Keratinocyte (primary cell): Measurements from ENCODE around the gene MYO1D. TPM values are rescaled to one million over a fixed set of nuclear protein-coding genes. Genes with fewer than 3 reads are reported as not detected.

ENCODE experiments used
- DNase-seq: peaks from one replicate; pipeline ENCODE4 v3.0.0-alpha.2; 2011; ENCODE audit warnings: low read depth, missing footprints, low spot score
- FAIRE-seq: peaks from 2 replicates; lab custom pipeline; 2011; peaks lifted over from hg19 to GRCh38; lab: Jason Lieb, UNC
- H2AFZ ChIP-seq: 2 replicates; pipeline ENCODE4 v1.6.0; 2012; ENCODE audit warnings: low read length, control low read depth, inconsistent platforms; ENCODE audit not compliant: control insufficient read depth
- H3K27ac ChIP-seq: 2 replicates; pipeline ENCODE4 v1.5.1; 2011; ENCODE audit warnings: low read length; ENCODE audit not compliant: control insufficient read depth, insufficient read depth
- H3K27me3 ChIP-seq: 3 replicates; pipeline ENCODE4 v1.6.0; 2011; ENCODE audit warnings: low read length; ENCODE audit not compliant: control insufficient read depth, insufficient read depth; ENCODE audit errors: extremely low read depth
- H3K36me3 ChIP-seq, 2 experiments: 2 replicates in 1 of 2; 3 replicates in 1 of 2; pipeline ENCODE4 v1.5.1; 2011; ENCODE audit warnings: low read length in 2 of 2, mild to moderate bottlenecking in 1 of 2; ENCODE audit not compliant: control insufficient read depth in 2 of 2, insufficient read depth in 2 of 2; ENCODE audit errors: extremely low read depth in 1 of 2
- H3K4me1 ChIP-seq: 3 replicates; pipeline ENCODE4 v1.5.1; 2011; ENCODE audit warnings: low read length; ENCODE audit not compliant: control insufficient read depth, insufficient read depth; ENCODE audit errors: extremely low read depth
- H3K4me2 ChIP-seq: 3 replicates; pipeline ENCODE4 v1.6.0; 2011; ENCODE audit warnings: low read depth, low read length; ENCODE audit not compliant: control insufficient read depth, insufficient read depth; ENCODE audit errors: extremely low read depth
- H3K4me3 ChIP-seq, 3 experiments: fragments of 200-600 bp in 1 of 3; sonication (generic) in 1 of 3; 2 replicates in 2 of 3; 3 replicates in 1 of 3; pipeline ENCODE4 v1.5.1; 2011 to 2016; ENCODE audit warnings: low read length in 3 of 3, mild to moderate bottlenecking in 3 of 3, control low read depth in 2 of 3, inconsistent platforms in 1 of 3, low read depth in 1 of 3, mixed read lengths in 1 of 3, mixed run types in 1 of 3, moderate library complexity in 1 of 3; ENCODE audit not compliant: control insufficient read depth in 2 of 3, insufficient read depth in 2 of 3; ENCODE audit errors: extremely low read depth in 1 of 3
- H3K79me2 ChIP-seq: 2 replicates; pipeline ENCODE4 v1.6.0; 2012; ENCODE audit warnings: low read length; ENCODE audit not compliant: control insufficient read depth, insufficient read depth
- H3K9ac ChIP-seq: 3 replicates; pipeline ENCODE4 v1.6.0; 2011; ENCODE audit warnings: low read length; ENCODE audit not compliant: control insufficient read depth, insufficient read depth; ENCODE audit errors: extremely low read depth
- H3K9me1 ChIP-seq: 3 replicates; pipeline ENCODE4 v1.6.0; 2011; ENCODE audit warnings: low read length; ENCODE audit not compliant: control insufficient read depth, insufficient read depth; ENCODE audit errors: extremely low read depth
- H3K9me3 ChIP-seq: 2 replicates; pipeline ENCODE4 v1.5.1; 2012; ENCODE audit warnings: low read depth, low read length; ENCODE audit not compliant: control insufficient read depth
- H4K20me1 ChIP-seq: 3 replicates; pipeline ENCODE4 v1.6.0; 2011; ENCODE audit warnings: low read length; ENCODE audit not compliant: control insufficient read depth, insufficient read depth; ENCODE audit errors: extremely low read depth
- CTCF ChIP-seq, 3 experiments: IDR thresholded peaks in 1 of 3; conservative IDR thresholded peaks in 1 of 3; optimal IDR thresholded peaks in 1 of 3; 2 replicates in 2 of 3; 3 replicates in 1 of 3; pipeline versions ENCODE3 to v1.5.1; 2011; ENCODE audit warnings: low read length in 3 of 3, mild to moderate bottlenecking in 3 of 3, moderate library complexity in 2 of 3, control low read depth in 1 of 3, inconsistent platforms in 1 of 3; ENCODE audit not compliant: insufficient read depth in 2 of 3; ENCODE audit errors: extremely low read depth in 1 of 3
- EZH2 ChIP-seq: IDR thresholded peaks from one replicate; pipeline ENCODE4 v1.6.1; 2012; ENCODE audit warnings: inconsistent platforms, mild to moderate bottlenecking, low read length, moderate library complexity
- dilution Hi-C: fragments of 300-500 bp; cut with MboI; formaldehyde crosslinking; loops from one replicate; pipeline ENCODE4 v1.7.0; 2020; ENCODE audit warnings: low sequenced_read_pairs; ENCODE audit not compliant: extremely low pct_ligation_motif_present
- polyA plus RNA-seq, 5 experiments: library from polyadenylated mRNA; depleted of rRNA in 3 of 5; stranded (reverse) in 3 of 5; stranded (forward) in 1 of 5; unstranded in 1 of 5; fragments of >200 nt; gene quantifications; 1 replicate in 1 of 5; 2 replicates in 3 of 5; 3 replicates in 1 of 5; pipeline versions ENCODE4 v1.2.1 to v1.2.3, GENCODE V29; 2011 to 2012; ENCODE audit warnings: missing spikeins in 2 of 5, low read depth in 1 of 5, low replicate concordance in 1 of 5

The MYO1D gene
- polyA plus RNA-seq, 1 donor (not counting 4 experiments of a cell fraction or from before 2014, with no cell fraction given) = 33.7 TPM

DNA sequence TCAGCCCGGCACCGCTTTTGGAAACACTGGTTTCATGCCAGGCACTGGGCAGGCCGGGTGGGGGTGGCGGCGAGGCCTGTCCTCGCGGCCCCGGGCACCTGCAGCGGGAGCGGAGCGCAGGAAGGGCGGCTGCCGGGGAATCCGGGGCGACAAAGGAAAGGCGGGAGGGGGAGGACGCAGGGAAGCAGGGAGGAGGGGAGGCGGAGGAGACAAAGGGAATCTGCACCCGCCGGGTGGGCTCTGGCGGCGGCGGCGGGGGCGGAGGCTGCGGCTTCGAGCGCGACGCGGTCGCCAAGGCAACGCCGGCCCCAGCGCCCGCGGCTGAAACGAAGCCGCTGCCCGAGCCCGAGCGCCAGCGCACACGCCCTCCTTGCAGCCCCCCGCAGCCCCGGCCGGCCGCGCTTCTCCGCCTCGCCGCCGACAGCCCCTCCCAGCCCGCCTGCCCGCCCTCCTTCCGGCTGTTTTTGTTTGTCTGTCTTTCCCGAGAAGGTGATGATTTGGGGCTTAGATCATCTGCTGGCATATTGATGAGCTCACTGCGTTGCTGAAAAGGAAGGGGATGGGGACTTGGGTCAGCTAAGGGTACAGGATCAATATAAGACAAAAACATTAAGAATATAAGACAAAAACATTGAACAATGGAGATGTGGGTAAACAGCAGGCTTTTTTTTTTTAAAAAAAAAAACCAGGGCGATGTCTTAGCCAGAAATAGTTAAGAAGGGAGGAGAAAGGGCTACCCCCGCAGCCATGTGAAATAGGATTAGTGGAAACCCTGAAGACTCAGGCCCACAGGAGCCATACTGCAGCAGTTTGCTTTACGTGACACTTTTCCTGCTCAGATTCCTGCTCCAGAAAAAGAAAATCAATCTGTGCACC lies 357.5 kb downstream of the MYO1D start:
- dilution Hi-C loops = no loop called here
- H3K36me3 ChIP-seq = no peaks in the 10 kb centered on the region
- DNase-seq = peak; percentile 19

DNA sequence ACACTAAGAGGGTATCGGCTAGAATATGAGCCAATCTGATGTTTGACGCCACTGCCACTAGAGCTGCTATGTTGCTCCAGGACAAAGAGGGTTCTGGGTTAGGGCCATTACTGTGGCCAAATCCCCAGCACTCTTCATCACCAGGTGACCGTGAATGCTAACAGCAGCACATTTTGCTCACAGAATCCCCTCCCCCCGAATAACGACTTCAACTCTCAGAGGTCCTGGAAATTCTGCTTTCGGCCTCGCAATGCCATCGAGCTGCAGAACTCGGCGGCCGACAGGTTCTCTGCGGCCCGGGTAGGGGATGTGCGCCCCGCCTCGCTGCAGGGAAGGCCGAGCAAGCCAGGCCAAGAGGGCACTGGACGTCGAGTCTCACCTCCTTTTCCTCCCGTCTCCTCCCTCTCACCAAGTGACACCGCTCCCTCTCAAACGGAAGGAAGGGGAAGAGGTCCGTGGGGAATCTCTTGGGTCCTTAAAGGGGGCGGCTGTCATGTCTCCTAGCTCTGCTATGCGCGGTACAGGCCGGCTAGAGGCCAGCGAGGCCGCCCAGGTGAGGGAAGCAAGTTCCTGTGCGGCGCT lies 358.2 kb downstream of the MYO1D start:
- H3K27ac ChIP-seq = peak overlapping the region; percentile 8

More for the DNA sequence above, 357.5 kb downstream of the MYO1D start:
- no peak for TF ChIP-seq EZH2
- Histone ChIP-seq H3K9me3 (no peaks in the 10 kb centered on the region), H3K4me1 (peaks cover 13% of the 10 kb centered on the region), H3K4me3 (peak overlapping the region; percentile 41 to 55 (median 49)), H3K27ac (peak overlapping the region; percentile 43), H3K9me1 (no peaks in the 10 kb centered on the region), H3K79me2 (no peaks in the 10 kb centered on the region), H3K4me2 (peak overlapping the region; percentile 76), H3K27me3 (no peaks in the 10 kb centered on the region), H2AFZ (peak overlapping the region; percentile 61), H4K20me1 (no peaks in the 10 kb centered on the region), H3K9ac (peak overlapping the region; percentile 33)
- FAIRE-seq = no peak

More for the DNA sequence above, 358.2 kb downstream of the MYO1D start:
- H3K4me2 ChIP-seq = peak overlapping the region; percentile 76
- TF ChIP-seq CTCF (optimal IDR thresholded peaks at IDR 0.05 in 1 of 3, IDR thresholded peaks at IDR 0.05 in 1 of 3, conservative IDR thresholded peaks at IDR 0.05 in 1 of 3; ENCODE audit: extremely low read depth in 1 of 3, insufficient read depth in 2 of 3, low read length in 3 of 3) (no peak), EZH2 (no peak)
- H3K9me3 ChIP-seq = no peaks in the 10 kb centered on the region
- no peaks in the 10 kb centered on the region for H3K27me3 ChIP-seq
- peak overlapping the region; percentile 41 to 55 (median 49) for H3K4me3 ChIP-seq
- no peak for FAIRE-seq
- H2AFZ ChIP-seq = peak overlapping the region; percentile 56
- H4K20me1 ChIP-seq = no peaks in the 10 kb centered on the region
- no peaks in the 10 kb centered on the region for H3K9me1 ChIP-seq
- H3K4me1 ChIP-seq = peaks cover 13% of the 10 kb centered on the region
- H3K36me3 ChIP-seq = no peaks in the 10 kb centered on the region
- no peaks in the 10 kb centered on the region for H3K79me2 ChIP-seq
- H3K9ac ChIP-seq = peak overlapping the region; percentile 33
- no peak for DNase-seq
- dilution Hi-C loops = no loop called here
